Measurements from ENCODE around the gene CCDC116. TPM values are rescaled to one million over a fixed set of nuclear protein-coding genes. Genes with fewer than 3 reads are reported as not detected.

CCDC116 gene
- total and polyA plus RNA-seq, 2 experiments from 2014 or later, result 0.14 TPM; not detected in 1

DNA sequence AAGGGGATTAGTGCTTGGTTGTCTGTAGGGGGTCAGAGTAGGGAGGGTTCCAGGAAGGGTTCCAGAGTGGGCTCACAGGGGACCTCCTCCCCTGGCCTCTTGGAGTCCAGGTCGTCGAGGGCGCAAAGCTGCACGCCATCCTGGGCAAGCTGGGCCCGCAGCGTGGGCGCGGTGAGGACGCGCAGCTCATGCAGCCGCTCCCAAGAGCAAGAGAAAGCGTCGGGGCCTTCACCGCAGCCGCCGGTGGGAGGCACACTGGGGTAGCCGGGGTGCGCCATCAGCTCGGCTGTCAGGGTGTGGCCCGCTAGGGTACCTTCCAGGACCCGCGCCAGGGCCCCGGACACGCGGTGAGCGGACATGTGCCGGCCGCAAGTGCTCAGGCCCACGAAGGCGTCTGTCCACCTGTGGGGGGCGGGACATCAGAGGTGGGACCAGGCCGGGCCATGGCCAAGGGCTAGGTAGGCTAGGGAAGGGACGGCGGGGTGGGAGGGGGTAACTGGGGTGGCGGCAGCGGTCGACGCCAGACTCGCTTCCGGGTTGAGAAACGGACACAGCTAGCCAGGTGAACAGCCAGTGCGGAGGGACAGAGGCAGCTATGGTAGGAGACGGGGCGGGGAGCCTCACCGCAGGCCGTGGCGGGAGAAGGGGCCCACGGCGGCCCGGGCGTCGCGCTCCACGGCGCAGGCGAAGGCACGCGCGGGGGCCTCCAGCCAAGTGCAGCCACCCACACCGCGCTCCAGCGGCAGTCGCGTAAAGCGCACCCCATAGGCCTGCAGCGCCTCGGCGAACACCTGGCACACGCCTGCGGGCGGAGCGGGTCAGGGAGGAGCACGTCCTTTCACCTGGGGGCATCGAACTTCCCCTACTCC, 3.9 kb upstream of the CCDC116 start:
- Histone ChIP-seq H2AFZ (no peak overlapping the region), H3K4me1 (ENCODE audit: insufficient read depth) (peaks cover 14% of the 10 kb centered on the region; the same call in 1 of the 2 replicates), H3K27me3 (ENCODE audit: insufficient read depth) (no peaks in the 10 kb centered on the region), H3K27ac (ENCODE audit: low read depth) (no peak overlapping the region), H3F3A (replicated peaks; ENCODE audit: low read depth) (peaks cover 13% of the 10 kb centered on the region; the same call in 1 of the 2 replicates), H4K20me1 (replicated peaks; ENCODE audit: insufficient read depth) (peaks cover 34% of the 10 kb centered on the region), H3K79me2 (replicated peaks; ENCODE audit: insufficient read depth) (peaks cover 11% of the 10 kb centered on the region), H3K4me2 (peak overlapping the region; percentile 93), H3K4me3 (peak overlapping the region; percentile 98), H3K36me3 (ENCODE audit: insufficient read depth) (peaks cover 8% of the 10 kb centered on the region), H3K9me2 (ENCODE audit: insufficient read depth) (no peaks in the 10 kb centered on the region)
- Mint-ChIP-seq H3K4me3 (peak overlapping the region; percentile 89), H3K27ac (0 out of 2 replicates have a peak overlapping the region, but pooled peaks have one; percentile 65), H3K4me1 (peaks cover 23% of the 10 kb centered on the region), H3K36me3 (ENCODE audit: low read depth) (peaks cover 19% of the 10 kb centered on the region), H3K27me3 (ENCODE audit: insufficient read depth, low read depth, poor library complexity) (peaks cover 28% of the 10 kb centered on the region), H3K9me3 (peaks cover 10% of the 10 kb centered on the region; the same call in 2 of the 3 replicates)
- ATAC-seq, result peak; percentile 48
- DNase-seq (ENCODE audit: low spot score), result peak; percentile 28
- TF ChIP-seq NANOG (IDR thresholded peaks at IDR 0.05; ENCODE audit: borderline replicate concordance), result no peak
- no peak for TF ChIP-seq CREB1 (CRISPR knock-in tag; IDR thresholded peaks at IDR 0.05; ENCODE audit: low read depth)
- TF ChIP-seq ZNF114 (CRISPR knock-in tag; IDR thresholded peaks at IDR 0.05), result no peak
- no peak for TF ChIP-seq ZNF331 (CRISPR knock-in tag; IDR thresholded peaks at IDR 0.05; ENCODE audit: low read depth)
- no peak for TF ChIP-seq JUNB (IDR thresholded peaks at IDR 0.05; ENCODE audit: unreplicated experiment)
- TF ChIP-seq, protein P1, sequence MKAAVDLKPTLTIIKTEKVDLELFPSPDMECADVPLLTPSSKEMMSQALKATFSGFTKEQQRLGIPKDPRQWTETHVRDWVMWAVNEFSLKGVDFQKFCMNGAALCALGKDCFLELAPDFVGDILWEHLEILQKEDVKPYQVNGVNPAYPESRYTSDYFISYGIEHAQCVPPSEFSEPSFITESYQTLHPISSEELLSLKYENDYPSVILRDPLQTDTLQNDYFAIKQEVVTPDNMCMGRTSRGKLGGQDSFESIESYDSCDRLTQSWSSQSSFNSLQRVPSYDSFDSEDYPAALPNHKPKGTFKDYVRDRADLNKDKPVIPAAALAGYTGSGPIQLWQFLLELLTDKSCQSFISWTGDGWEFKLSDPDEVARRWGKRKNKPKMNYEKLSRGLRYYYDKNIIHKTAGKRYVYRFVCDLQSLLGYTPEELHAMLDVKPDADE (IDR thresholded peaks at IDR 0.05), result no peak
- TF ChIP-seq EZH2 (IDR thresholded peaks at IDR 0.05; ENCODE audit: low read depth, unreplicated experiment), result no peak
- TF ChIP-seq POLR2AphosphoS5 (IDR thresholded peaks at IDR 0.05; ENCODE audit: low read depth), result no peak
- TF ChIP-seq, protein P2, sequence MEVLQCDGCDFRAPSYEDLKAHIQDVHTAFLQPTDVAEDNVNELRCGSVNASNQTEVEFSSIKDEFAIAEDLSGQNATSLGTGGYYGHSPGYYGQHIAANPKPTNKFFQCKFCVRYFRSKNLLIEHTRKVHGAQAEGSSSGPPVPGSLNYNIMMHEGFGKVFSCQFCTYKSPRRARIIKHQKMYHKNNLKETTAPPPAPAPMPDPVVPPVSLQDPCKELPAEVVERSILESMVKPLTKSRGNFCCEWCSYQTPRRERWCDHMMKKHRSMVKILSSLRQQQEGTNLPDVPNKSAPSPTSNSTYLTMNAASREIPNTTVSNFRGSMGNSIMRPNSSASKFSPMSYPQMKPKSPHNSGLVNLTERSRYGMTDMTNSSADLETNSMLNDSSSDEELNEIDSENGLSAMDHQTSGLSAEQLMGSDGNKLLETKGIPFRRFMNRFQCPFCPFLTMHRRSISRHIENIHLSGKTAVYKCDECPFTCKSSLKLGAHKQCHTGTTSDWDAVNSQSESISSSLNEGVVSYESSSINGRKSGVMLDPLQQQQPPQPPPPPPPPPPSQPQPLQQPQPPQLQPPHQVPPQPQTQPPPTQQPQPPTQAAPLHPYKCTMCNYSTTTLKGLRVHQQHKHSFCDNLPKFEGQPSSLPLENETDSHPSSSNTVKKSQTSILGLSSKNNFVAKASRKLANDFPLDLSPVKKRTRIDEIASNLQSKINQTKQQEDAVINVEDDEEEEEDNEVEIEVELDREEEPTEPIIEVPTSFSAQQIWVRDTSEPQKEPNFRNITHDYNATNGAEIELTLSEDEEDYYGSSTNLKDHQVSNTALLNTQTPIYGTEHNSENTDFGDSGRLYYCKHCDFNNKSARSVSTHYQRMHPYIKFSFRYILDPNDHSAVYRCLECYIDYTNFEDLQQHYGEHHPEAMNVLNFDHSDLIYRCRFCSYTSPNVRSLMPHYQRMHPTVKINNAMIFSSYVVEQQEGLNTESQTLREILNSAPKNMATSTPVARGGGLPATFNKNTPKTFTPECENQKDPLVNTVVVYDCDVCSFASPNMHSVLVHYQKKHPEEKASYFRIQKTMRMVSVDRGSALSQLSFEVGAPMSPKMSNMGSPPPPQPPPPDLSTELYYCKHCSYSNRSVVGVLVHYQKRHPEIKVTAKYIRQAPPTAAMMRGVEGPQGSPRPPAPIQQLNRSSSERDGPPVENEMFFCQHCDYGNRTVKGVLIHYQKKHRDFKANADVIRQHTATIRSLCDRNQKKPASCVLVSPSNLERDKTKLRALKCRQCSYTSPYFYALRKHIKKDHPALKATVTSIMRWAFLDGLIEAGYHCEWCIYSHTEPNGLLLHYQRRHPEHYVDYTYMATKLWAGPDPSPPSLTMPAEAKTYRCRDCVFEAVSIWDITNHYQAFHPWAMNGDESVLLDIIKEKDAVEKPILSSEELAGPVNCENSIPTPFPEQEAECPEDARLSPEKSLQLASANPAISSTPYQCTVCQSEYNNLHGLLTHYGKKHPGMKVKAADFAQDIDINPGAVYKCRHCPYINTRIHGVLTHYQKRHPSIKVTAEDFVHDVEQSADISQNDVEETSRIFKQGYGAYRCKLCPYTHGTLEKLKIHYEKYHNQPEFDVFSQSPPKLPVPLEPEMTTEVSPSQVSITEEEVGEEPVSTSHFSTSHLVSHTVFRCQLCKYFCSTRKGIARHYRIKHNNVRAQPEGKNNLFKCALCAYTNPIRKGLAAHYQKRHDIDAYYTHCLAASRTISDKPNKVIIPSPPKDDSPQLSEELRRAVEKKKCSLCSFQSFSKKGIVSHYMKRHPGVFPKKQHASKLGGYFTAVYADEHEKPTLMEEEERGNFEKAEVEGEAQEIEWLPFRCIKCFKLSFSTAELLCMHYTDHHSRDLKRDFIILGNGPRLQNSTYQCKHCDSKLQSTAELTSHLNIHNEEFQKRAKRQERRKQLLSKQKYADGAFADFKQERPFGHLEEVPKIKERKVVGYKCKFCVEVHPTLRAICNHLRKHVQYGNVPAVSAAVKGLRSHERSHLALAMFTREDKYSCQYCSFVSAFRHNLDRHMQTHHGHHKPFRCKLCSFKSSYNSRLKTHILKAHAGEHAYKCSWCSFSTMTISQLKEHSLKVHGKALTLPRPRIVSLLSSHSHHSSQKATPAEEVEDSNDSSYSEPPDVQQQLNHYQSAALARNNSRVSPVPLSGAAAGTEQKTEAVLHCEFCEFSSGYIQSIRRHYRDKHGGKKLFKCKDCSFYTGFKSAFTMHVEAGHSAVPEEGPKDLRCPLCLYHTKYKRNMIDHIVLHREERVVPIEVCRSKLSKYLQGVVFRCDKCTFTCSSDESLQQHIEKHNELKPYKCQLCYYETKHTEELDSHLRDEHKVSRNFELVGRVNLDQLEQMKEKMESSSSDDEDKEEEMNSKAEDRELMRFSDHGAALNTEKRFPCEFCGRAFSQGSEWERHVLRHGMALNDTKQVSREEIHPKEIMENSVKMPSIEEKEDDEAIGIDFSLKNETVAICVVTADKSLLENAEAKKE (CRISPR knock-in tag; IDR thresholded peaks at IDR 0.05), result no peak
- TF ChIP-seq STAT1 (IDR thresholded peaks at IDR 0.05; ENCODE audit: unreplicated experiment), result no peak
- TF ChIP-seq, protein P3, sequence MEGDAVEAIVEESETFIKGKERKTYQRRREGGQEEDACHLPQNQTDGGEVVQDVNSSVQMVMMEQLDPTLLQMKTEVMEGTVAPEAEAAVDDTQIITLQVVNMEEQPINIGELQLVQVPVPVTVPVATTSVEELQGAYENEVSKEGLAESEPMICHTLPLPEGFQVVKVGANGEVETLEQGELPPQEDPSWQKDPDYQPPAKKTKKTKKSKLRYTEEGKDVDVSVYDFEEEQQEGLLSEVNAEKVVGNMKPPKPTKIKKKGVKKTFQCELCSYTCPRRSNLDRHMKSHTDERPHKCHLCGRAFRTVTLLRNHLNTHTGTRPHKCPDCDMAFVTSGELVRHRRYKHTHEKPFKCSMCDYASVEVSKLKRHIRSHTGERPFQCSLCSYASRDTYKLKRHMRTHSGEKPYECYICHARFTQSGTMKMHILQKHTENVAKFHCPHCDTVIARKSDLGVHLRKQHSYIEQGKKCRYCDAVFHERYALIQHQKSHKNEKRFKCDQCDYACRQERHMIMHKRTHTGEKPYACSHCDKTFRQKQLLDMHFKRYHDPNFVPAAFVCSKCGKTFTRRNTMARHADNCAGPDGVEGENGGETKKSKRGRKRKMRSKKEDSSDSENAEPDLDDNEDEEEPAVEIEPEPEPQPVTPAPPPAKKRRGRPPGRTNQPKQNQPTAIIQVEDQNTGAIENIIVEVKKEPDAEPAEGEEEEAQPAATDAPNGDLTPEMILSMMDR (conservative IDR thresholded peaks at IDR 0.05; ENCODE audit: low read depth in 2 of 2), result no peak
- TF ChIP-seq, protein P4, sequence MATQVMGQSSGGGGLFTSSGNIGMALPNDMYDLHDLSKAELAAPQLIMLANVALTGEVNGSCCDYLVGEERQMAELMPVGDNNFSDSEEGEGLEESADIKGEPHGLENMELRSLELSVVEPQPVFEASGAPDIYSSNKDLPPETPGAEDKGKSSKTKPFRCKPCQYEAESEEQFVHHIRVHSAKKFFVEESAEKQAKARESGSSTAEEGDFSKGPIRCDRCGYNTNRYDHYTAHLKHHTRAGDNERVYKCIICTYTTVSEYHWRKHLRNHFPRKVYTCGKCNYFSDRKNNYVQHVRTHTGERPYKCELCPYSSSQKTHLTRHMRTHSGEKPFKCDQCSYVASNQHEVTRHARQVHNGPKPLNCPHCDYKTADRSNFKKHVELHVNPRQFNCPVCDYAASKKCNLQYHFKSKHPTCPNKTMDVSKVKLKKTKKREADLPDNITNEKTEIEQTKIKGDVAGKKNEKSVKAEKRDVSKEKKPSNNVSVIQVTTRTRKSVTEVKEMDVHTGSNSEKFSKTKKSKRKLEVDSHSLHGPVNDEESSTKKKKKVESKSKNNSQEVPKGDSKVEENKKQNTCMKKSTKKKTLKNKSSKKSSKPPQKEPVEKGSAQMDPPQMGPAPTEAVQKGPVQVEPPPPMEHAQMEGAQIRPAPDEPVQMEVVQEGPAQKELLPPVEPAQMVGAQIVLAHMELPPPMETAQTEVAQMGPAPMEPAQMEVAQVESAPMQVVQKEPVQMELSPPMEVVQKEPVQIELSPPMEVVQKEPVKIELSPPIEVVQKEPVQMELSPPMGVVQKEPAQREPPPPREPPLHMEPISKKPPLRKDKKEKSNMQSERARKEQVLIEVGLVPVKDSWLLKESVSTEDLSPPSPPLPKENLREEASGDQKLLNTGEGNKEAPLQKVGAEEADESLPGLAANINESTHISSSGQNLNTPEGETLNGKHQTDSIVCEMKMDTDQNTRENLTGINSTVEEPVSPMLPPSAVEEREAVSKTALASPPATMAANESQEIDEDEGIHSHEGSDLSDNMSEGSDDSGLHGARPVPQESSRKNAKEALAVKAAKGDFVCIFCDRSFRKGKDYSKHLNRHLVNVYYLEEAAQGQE (IDR thresholded peaks at IDR 0.05; ENCODE audit: unreplicated experiment), result no peak
- TF ChIP-seq EZH2phosphoT487 (IDR thresholded peaks at IDR 0.05; ENCODE audit: unreplicated experiment), result no peak

Measured in GM23338 (cell line).